DMS79 (cell line): ENCODE measurements around the gene RHO.

Experiments used
- DNase-seq: peaks from one replicate; lab custom pipeline; 2025; lab: John Stamatoyannopoulos, UW

RHO gene

DNA sequence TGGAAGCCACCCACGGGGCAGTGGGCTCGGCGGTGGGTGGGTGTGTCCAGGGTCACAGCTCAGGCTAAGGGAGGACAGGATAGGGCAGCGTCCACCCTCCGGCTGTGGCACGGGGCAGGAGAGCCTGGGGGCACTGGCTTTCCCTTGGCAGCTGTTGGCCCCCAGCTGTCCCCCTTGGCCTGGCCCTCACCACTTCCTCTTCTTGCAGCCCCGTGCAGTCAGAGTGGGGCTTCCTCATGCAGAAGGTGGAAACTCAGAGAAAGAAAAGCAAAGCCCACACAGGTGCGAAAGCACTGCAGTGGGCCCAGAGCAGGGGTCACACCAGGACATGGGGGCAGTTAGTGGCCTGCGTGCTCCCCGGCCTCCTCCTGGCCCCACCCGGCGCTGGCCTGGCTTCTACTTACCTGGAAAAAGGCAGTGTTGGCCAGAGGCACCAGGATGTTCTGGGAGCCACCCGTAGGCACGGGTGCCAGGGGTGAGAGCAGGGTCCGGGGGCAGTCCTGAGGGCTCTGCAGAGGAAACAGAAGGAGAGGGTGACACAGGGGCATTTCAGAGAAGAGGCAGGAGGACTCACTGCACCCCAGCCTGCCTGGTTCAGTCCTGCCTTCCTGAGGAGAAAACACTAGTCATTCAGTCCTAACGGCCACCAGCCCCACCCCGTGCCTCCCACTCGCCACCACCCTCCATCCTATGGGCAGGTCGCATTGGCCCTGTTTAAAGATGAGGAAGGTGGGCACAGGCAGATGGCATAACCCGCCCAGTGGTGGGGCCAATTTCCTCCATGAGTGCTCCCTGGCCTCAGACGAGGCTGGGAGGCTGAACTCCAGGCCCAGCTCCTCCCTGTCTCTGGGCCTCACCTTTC lies 49.7 kb downstream of the RHO start:
- DNase-seq, result no peak

DNA sequence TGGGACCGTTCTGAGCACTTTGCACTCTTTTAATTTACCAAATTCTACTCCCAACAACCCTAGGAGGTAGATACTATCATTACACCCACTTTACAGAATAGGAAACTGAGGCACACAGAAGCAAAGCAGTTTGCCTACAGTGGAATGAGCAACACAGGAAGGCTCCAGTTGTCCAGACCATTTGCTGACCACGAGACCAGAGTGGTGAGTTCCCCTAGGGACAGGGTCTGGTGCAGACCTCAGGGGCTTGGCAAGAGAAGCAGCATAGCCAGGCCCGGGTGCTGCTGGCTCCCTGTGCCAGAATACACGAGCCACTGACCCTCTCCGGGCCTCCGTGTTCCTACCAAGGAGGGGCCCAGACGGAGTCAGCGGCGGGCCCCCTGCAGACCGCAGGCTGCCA lies 51.6 kb downstream of the RHO start:
- DNase-seq, result no peak

DNA sequence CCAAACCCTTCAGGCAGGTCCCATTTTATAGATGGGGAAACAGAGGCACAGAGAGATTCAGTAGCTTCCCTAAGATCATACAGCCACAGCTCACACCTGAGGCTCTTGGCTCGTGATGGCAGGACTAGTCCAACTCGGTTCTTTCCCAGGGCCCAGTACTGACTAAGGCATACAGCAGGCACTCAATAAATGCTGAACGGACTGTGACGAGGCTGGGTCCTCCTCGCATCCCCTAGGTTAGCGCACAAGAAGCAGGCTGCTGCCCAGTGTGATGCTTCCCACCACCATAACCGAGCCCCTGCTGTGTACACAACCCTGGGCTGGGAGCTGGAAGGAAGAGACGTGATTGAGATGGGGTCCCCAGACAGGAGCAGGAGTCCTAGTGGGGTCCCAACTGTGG lies 53.2 kb downstream of the RHO start:
- no peak for DNase-seq

DNA sequence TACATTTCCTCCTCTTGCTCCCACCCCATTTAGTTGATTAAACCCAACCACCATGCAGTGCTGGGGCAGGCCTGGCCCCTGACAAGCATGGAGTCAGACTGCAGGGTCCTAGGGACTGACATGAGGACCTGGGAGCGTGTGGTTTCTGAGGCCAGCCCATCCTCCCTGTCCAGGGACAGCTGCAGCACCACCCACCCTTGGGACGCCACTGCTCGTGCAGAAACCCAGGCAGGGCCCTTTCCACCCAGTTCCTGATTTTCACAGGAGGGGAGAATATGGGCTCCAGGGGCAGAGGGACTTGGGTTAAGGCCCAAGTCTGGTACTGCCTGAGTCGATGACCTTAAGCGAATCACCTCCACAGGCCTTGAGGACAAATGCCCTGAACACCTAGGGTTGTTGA lies 54.4 kb downstream of the RHO start:
- no peak for DNase-seq

DNA sequence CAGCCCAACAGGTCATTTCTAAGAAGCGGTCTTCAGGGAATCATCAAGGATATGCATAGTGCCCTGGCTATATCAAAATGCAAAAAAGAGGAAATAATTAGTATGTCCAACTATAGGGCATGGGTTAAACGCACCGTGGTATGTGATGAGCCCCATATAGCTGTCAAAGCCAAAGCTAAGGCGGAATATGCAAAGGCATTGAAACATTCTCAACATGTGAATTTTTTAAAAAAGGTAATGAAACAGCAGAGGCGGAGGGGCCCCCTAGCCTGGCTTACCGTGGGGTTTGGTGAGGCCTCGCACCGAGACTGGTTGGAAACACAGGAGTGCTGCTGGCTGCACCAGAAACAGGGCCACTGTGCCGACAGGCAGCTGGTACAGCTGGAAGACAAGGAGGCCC lies 54.9 kb downstream of the RHO start:
- DNase-seq, result no peak

DNA sequence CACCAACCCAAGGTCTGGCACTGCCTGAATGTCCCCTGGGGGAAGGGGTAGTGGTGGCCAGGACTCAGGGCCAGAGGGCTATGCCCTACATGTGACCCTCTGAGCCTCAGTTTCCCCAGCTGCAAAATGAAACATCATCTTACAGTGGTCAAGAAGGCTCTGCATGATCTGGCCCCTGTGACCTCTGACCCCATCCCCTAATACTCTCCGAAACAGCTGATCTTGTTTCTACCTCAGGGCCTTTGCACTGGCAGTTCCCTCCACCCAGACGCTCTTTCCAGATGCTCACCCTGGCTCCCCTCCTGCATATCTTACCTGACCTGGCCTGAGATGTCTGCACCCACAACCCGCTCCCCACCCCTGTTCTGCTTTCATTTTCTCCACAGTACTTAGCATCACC lies 56.2 kb downstream of the RHO start:
- no peak for DNase-seq
